K562 (cell line): Measurements from ENCODE around the gene THYN1. TPM values are rescaled to one million over a fixed set of nuclear protein-coding genes. Genes with fewer than 3 reads are reported as not detected.

ENCODE experiments used
- ATF1 ChIP-seq, 2 experiments: fragments of 450-650 bp in 1 of 2; IDR thresholded peaks; 2 replicates each; pipeline ENCODE4 v1.6.1; 2016; ENCODE audit warnings: missing compliant biosample characterization in 1 of 2, missing genetic modification characterization in 1 of 2
- CCNT2 ChIP-seq: IDR thresholded peaks from 2 replicates; pipeline ENCODE4 v1.6.1; 2011; ENCODE audit warnings: borderline replicate concordance, low read depth, mild to moderate bottlenecking, moderate library complexity, mixed read lengths, low read length; ENCODE audit not compliant: insufficient read length; ENCODE audit errors: extremely low read depth
- CTBP1 ChIP-seq: fragments of 450-650 bp; IDR thresholded peaks from 2 replicates; pipeline ENCODE4 v1.6.1; 2016; ENCODE audit warnings: borderline replicate concordance
- EGR1 ChIP-seq: fragments of 450-650 bp; conservative IDR thresholded peaks from 2 replicates; pipeline ENCODE4 v1.6.1; 2017; ENCODE audit warnings: mild to moderate bottlenecking
- FOXP4 ChIP-seq: sonication (generic); formaldehyde crosslinking; IDR thresholded peaks from 2 replicates; pipeline ENCODE4 v1.8.0; 2022; ENCODE audit warnings: mild to moderate bottlenecking, missing genetic modification reagents, borderline replicate concordance
- GATAD2A ChIP-seq: fragments of 450-650 bp; IDR thresholded peaks from 2 replicates; pipeline ENCODE4 v1.6.1; 2017
- GMEB1 ChIP-seq: fragments of 250-450 bp; sonication (Bioruptor Pico); IDR thresholded peaks from 2 replicates; pipeline ENCODE4 v1.4.0; 2020; ENCODE audit warnings: mild to moderate bottlenecking
- GTF2F1 ChIP-seq: IDR thresholded peaks from 2 replicates; pipeline ENCODE4 v1.6.1; 2011; ENCODE audit warnings: low read depth, low read length, improper control_type of control experiment
- KDM1A ChIP-seq, 2 experiments: fragments of 450-650 bp; IDR thresholded peaks; 2 replicates each; pipeline ENCODE4 v1.6.1; 2016; ENCODE audit warnings: mild to moderate bottlenecking in 2 of 2
- NKRF ChIP-seq: fragments of 450-650 bp; IDR thresholded peaks from 2 replicates; pipeline ENCODE4 v1.6.1; 2016; ENCODE audit warnings: borderline replicate concordance
- PREB ChIP-seq: sonication (generic); formaldehyde crosslinking; IDR thresholded peaks from 2 replicates; pipeline ENCODE4 v1.8.1; 2023; ENCODE audit warnings: mild to moderate bottlenecking, missing genetic modification reagents
- SIN3B ChIP-seq: fragments of 450-650 bp; IDR thresholded peaks from 2 replicates; pipeline ENCODE4 v1.6.1; 2017; ENCODE audit warnings: low read depth, mild to moderate bottlenecking, moderate library complexity
- SRF ChIP-seq, 2 experiments: fragments of 250-450, 450-650 bp in 1 of 2; sonication (Bioruptor Pico) in 1 of 2; sonication (generic) in 1 of 2; formaldehyde crosslinking; IDR thresholded peaks; 2 replicates each; pipeline versions ENCODE4 v1.5.0 to v1.5.1; 2020 to 2022; ENCODE audit warnings: mild to moderate bottlenecking in 1 of 2, missing genetic modification reagents in 1 of 2
- VEZF1 ChIP-seq: fragments of 200-800 bp; sonication (Bioruptor generic); IDR thresholded peaks from 2 replicates; pipeline ENCODE4 v1.6.1; 2017; ENCODE audit warnings: missing genetic modification characterization, missing compliant biosample characterization
- ZBTB7A ChIP-seq: IDR thresholded peaks from 2 replicates; pipeline ENCODE4 v1.6.1; 2011; ENCODE audit warnings: low read depth, mild to moderate bottlenecking, low read length, moderate library complexity, borderline replicate concordance; ENCODE audit not compliant: control insufficient read depth
- ZKSCAN1 ChIP-seq: fragments of 150-350 bp; IDR thresholded peaks from 2 replicates; pipeline ENCODE4 v1.6.1; 2016; ENCODE audit warnings: low read depth, low read length
- ZNF263 ChIP-seq: sonication (generic); formaldehyde crosslinking; IDR thresholded peaks from 2 replicates; pipeline ENCODE4 v1.8.0; 2022; ENCODE audit warnings: mild to moderate bottlenecking, missing genetic modification reagents, borderline replicate concordance
- polyA plus RNA-seq, 8 experiments: library from polyadenylated mRNA; depleted of rRNA in 4 of 8; stranded (reverse) in 5 of 8; unstranded in 3 of 8; fragments of >200 nt; fragmentation: Nextera tagmentation in 2 of 8; fragmentation: Illumina TruSeq in 1 of 8; extraction: Ambion mirVana in 2 of 8; extraction: Trizol in 1 of 8; gene quantifications; 2 replicates each; pipeline versions ENCODE4 v1.2.1 to v1.2.3, GENCODE V29; 2011 to 2014; ENCODE audit warnings: inconsistent platforms in 1 of 8, missing spikeins in 1 of 8
- total RNA-seq, 7 experiments: library from RNA; depleted of rRNA in 6 of 7; stranded (reverse); fragments of >200 nt in 6 of 7; fragmentation: Illumina TruSeq in 2 of 7; extraction: Trizol in 2 of 7; gene quantifications; 2 replicates each; pipeline versions ENCODE4 v1.2.1 to v1.2.3, GENCODE V29; 2011 to 2021; ENCODE audit warnings: low replicate concordance in 1 of 7

Gene THYN1
- total and polyA plus RNA-seq, 9 of the 15 experiments (the other 6 are each of a cell fraction or from before 2014, with no cell fraction given): 54.9 to 279 (median 104) TPM

- TF ChIP-seq NKRF (no peak), SIN3B (peak; percentile 62; the same call in 1 of the 2 replicates), SRF (CRISPR knock-in tag; IDR thresholded peaks at IDR 0.05) (no peak; a peak in 1 of 4 replicates), GATAD2A (0 out of 2 replicates have a peak, but pooled peaks have one; percentile 41), GTF2F1 (0 out of 2 replicates have a peak, but pooled peaks have one; percentile 6), VEZF1 (CRISPR knock-in tag) (peak; percentile 24; the same call in 1 of the 2 replicates), KDM1A (IDR thresholded peaks at IDR 0.05) (no peak), GMEB1 (CRISPR knock-in tag) (0 out of 2 replicates have a peak, but pooled peaks have one; percentile 2), EGR1 (0 out of 2 replicates have a peak, but pooled peaks have one; percentile 11), CTBP1 (peak; percentile 73; the same call in 1 of the 2 replicates), PREB (CRISPR knock-in tag) (0 out of 2 replicates have a peak, but pooled peaks have one; percentile 24), ZKSCAN1 (0 out of 2 replicates have a peak, but pooled peaks have one; percentile 0), ZBTB7A (peak; percentile 90), FOXP4 (CRISPR knock-in tag) (no peak), ATF1 (CRISPR knock-in tag; IDR thresholded peaks at IDR 0.05) (no peak), ATF1 (tag; IDR thresholded peaks at IDR 0.05) (0 out of 2 replicates have a peak, but pooled peaks have one; percentile 9), ZNF263 (CRISPR knock-in tag) (peak; percentile 59), CCNT2 (peak; percentile 68)
Measured at GRCh38 chr11:134224710-134225664, 28.2 kb downstream of the THYN1 start (continued).
